Stomach (tissue), 19 donors: ENCODE measurements around the gene METTL24. TPM values are rescaled to one million over a fixed set of nuclear protein-coding genes. Genes with fewer than 3 reads are reported as not detected.

Experiments
- DNase-seq, 2 donors: peaks; one replicate each; pipeline versions ENCODE4 v3.0.0 to v3.0.0-alpha.2; 2013 to 2019
- H3K27ac ChIP-seq, 5 donors: fragments of 200-600 bp in 4 of 5; sonication (generic) in 4 of 5; one replicate each; pipeline ENCODE4 v1.5.1; 2013 to 2019; ENCODE audit warnings: mild to moderate bottlenecking in 1 of 5, moderate library complexity in 1 of 5
- H3K27me3 ChIP-seq, 3 donors: fragments of 200-600 bp; sonication (generic); one replicate each; pipeline ENCODE4 v1.5.1; 2017 to 2019; ENCODE audit warnings: mixed run types in 1 of 3
- H3K36me3 ChIP-seq, 4 donors: fragments of 200-600 bp; sonication (generic); 1 replicate in 3 of 4; 2 replicates in 1 of 4; pipeline ENCODE4 v1.5.1; 2016 to 2019
- H3K4me1 ChIP-seq, 4 donors: fragments of 200-600 bp; sonication (generic); one replicate each; pipeline ENCODE4 v1.5.1; 2016 to 2019
- H3K4me3 ChIP-seq, 4 donors: fragments of 200-600 bp; sonication (generic) in 3 of 4; one replicate each; pipeline ENCODE4 v1.5.1; 2016 to 2019; ENCODE audit warnings: mild to moderate bottlenecking in 1 of 4
- H3K9me3 ChIP-seq, 4 donors: fragments of 200-600 bp; sonication (generic); one replicate each; pipeline ENCODE4 v1.5.1; 2016 to 2019
- EP300 ChIP-seq: sonication (generic); formaldehyde crosslinking; IDR thresholded peaks from one replicate; pipeline ENCODE4 v1.6.1; 2017; ENCODE audit warnings: antibody characterized with exemption
- POLR2A ChIP-seq, 4 donors: fragments of 450-650 bp; IDR thresholded peaks; one replicate each; pipeline ENCODE4 v1.6.1; 2016; ENCODE audit warnings: antibody characterized with exemption in 4 of 4, control low read depth in 2 of 4, mild to moderate bottlenecking in 1 of 4, moderate library complexity in 1 of 4
- POLR2AphosphoS5 ChIP-seq, 3 donors: sonication (generic); formaldehyde crosslinking; IDR thresholded peaks; one replicate each; pipeline ENCODE4 v1.6.1; 2016; ENCODE audit warnings: antibody characterized with exemption in 3 of 3
- WGBS, 5 donors: extraction: QIAGEN DNeasy Blood & Tissue Kit in 3 of 5; methylation state at CpG; one replicate each; pipeline versions ENCODE4 v1.1.5 to v1.1.7; 2013 to 2018; 5-methylcytosine and 5-hydroxymethylcytosine counted together
- intact Hi-C: fragments of 100-400 bp; cut with DNase I; formaldehyde crosslinking; loops from one replicate; pipeline ENCODE4 v1.15.1; 2023; ENCODE audit warnings: low total_unique reads
- long read RNA-seq, 10 donors: transcript quantifications; one replicate each; lab custom pipeline, GENCODE V29; 2026
- polyA plus RNA-seq, 3 donors: library from polyadenylated mRNA; stranded (reverse); fragments of 200-250 nt; gene quantifications; one replicate each; pipeline ENCODE4 v1.2.3, GENCODE V29; 2013
- total RNA-seq, 5 donors: library from RNA; depleted of rRNA; stranded (reverse); fragments of >200 nt; gene quantifications; one replicate each; pipeline versions ENCODE4 v1.1.0 to v1.2.3, GENCODE V29; 2014 to 2016
- TF ChIP-seq, protein P1 (sequence below), 7 experiments: fragments of 450-650 bp in 4 of 7; fragments of 200-600 bp in 3 of 7; sonication (generic) in 3 of 7; IDR thresholded peaks; one replicate each; pipeline ENCODE4 v1.5.1; 2016 to 2019; ENCODE audit warnings: antibody characterized with exemption in 7 of 7, control low read depth in 2 of 7, mild to moderate bottlenecking in 1 of 7
- donor health status: healthy with polysubstance abuse.
- donor health status: Bipolar disorder and iron deficiency.
- donor health status: healthy.

Gene METTL24, protein sequence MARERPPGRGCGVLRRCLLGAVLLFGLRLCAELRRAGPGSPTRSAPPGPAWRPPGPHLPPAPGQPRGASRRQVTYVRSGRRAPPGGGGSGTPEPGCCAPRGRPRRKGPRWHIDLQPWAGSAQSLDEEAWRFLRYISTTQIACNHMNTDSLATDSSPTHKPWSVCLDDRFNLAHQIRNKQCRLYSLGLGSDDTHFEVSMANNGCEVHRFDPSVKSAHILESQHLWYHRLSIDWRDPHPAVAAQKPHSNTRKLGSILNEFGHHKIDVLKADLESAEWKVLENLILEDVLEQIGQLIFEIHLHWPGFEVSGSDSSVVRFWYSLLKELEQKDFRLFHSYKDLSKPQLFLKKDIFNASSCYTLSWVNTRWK
- total RNA-seq (10 to 100 TPM in 2 of 5 donors, 1 to 10 TPM in 2, not detected in 1; 2.8 to 25.8 (median 9.5) TPM), polyA plus RNA-seq (1 to 10 TPM in 1 of 3 donors, under 1 TPM in 2; 0.55 to 1.7 (median 0.87) TPM)
- long read RNA-seq, donor 1 = 0 reads
- long read RNA-seq, donor 2 = 0 reads
- long read RNA-seq, donor 3 = 0 reads
- long read RNA-seq, donor 4 = 0 reads
- long read RNA-seq, donor 5, partial matches to known transcripts = 0 of 1 reads
- long read RNA-seq, donor 5, other reads (novel, unspliced or antisense) = 0 of 1 reads
- long read RNA-seq, donor 6, partial matches to known transcripts = 0 of 3 reads
- long read RNA-seq, donor 6, other reads (novel, unspliced or antisense) = 0 of 3 reads
- long read RNA-seq, donor 7 = 0 reads
- long read RNA-seq, donor 8 = 0 reads
- long read RNA-seq, donor 9 = 0 reads
- long read RNA-seq, donor 10, partial matches to known transcripts = 0 of 1 reads
- long read RNA-seq, donor 10, other reads (novel, unspliced or antisense) = 0 of 1 reads

DNA sequence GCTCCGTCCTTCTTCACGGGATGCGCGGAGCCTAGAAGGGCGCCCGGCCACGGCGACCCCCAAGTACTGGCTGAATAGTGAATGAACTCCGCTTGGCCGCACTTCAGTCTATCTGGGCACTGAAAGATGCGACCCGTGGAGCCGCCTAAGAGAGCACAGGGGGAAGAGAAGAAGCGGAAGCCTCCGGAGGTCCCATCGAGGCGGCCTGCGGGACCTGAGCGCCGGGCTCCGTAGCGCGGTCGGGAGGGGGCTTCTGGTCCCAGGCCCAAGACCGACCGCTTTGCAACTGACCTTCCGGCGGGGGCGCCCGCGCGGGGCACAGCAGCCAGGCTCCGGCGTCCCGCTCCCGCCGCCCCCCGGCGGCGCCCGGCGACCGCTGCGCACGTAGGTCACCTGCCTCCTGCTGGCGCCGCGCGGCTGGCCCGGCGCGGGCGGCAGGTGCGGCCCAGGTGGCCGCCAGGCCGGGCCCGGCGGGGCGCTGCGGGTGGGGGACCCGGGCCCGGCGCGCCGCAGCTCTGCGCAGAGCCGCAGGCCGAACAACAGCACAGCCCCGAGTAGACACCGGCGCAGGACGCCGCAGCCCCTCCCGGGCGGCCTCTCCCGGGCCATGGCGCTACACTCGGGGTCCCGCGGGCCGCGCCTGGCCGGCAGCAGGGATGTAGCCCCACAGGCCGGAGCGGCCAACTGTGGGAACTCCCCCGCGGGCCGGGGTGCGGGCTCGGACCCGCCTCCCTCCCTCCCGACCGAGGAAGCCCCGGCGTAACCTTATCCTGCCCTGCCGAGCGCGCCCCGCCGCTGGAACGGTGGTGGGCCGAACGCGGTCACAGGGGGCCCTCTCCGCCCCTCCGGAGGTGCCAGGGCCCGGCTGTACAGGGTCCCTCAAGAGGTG is at the start of gene METTL24:
TSS of gene METTL24 (minus strand) at position 686 of the 889 bp plus-strand sequence. CDS start at position 609, 77 bp downstream.
- Histone ChIP-seq H3K36me3 (no peaks in the 10 kb centered on the region), H3K27me3 (peaks cover 0 to 30% (median 20%) of the 10 kb centered on the region in 3 donors), H3K4me1 (peaks cover 6 to 50% (median 20%) of the 10 kb centered on the region in 4 donors), H3K9me3 (no peaks in the 10 kb centered on the region), H3K4me3 (peak within 1 kb of the TSS; percentile 58 to 63 (median 60)), H3K27ac (peak within 1 kb of the TSS; percentile 69 to 92 (median 84))
- TF ChIP-seq POLR2AphosphoS5 (IDR thresholded peaks at IDR 0.05) = no peak
- no peak for TF ChIP-seq EP300
- no peak for TF ChIP-seq POLR2A (IDR thresholded peaks at IDR 0.05)
- TF ChIP-seq, protein P1, sequence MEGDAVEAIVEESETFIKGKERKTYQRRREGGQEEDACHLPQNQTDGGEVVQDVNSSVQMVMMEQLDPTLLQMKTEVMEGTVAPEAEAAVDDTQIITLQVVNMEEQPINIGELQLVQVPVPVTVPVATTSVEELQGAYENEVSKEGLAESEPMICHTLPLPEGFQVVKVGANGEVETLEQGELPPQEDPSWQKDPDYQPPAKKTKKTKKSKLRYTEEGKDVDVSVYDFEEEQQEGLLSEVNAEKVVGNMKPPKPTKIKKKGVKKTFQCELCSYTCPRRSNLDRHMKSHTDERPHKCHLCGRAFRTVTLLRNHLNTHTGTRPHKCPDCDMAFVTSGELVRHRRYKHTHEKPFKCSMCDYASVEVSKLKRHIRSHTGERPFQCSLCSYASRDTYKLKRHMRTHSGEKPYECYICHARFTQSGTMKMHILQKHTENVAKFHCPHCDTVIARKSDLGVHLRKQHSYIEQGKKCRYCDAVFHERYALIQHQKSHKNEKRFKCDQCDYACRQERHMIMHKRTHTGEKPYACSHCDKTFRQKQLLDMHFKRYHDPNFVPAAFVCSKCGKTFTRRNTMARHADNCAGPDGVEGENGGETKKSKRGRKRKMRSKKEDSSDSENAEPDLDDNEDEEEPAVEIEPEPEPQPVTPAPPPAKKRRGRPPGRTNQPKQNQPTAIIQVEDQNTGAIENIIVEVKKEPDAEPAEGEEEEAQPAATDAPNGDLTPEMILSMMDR (IDR thresholded peaks at IDR 0.05) = no peak
- peak; percentile 27 to 74 for DNase-seq
- intact Hi-C loops = no loop called here
- 1 to 13% (median 1%) methylated on average over 15 to 107 of the region's 107 CpGs for WGBS, 5 donors

DNA sequence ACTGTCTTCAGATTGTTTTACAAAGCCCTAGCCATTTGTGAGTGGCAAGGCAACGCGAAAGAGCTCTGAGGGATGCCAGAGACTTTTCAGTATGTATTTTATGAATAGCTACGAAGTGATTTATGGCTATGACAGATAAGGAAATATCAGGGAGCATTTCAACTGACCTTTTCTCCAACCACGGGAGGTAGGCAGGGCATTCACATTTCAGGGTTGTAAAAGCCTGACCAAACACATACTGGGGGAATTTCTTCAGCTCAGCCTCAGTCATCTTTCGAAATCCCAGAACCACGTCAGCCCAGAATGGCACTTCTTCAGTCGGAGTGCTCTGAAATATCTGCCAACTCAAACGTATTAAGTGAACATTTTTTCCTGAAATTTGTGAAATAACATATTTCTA is 46.5 kb upstream of the METTL24 start:
- TF ChIP-seq POLR2A (IDR thresholded peaks at IDR 0.05) (no peak), POLR2AphosphoS5 (IDR thresholded peaks at IDR 0.05) (no peak), EP300 (no peak)
- TF ChIP-seq, protein P1 (IDR thresholded peaks at IDR 0.05) = no peak
- peak in 1 of 2 donors; percentile 22 for DNase-seq
- 39 to 52% (median 44%) methylated on average over 8 of the region's 8 CpGs for WGBS, 5 donors

DNA sequence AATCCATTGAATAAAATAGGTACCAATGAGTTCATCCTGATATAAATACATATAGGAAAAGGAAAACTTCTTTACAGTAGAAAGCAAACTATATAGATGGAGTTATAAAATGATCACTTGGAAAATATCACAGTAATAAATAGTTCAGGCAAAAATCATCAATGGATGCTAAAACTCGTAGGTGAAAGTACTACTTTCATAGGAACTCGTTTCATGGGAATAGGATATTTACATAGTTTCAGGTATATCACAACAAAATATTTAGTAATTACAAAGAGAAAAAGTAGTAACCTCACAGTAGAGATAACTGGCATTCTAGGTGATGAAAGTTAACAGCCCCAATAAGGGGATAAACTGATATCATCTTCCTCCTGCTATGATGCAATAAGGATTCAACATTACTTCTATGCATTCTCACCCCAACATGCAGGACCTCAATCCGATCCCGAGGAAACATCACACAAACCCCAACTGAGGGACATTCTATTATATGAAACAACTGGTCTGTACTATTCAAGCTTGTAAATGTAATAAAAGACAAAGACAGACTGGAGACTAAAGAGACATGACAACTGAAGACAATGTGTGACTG is 43.5 kb upstream of the METTL24 start:
- DNase-seq = no peak
- Histone ChIP-seq H3K27me3 (no peaks in the 10 kb centered on the region), H3K9me3 (no peaks in the 10 kb centered on the region), H3K4me1 (peaks cover 0 to 13% (median 7%) of the 10 kb centered on the region in 4 donors), H3K36me3 (no peaks in the 10 kb centered on the region), H3K27ac (no peak overlapping the region), H3K4me3 (no peak overlapping the region)
- no peak for TF ChIP-seq POLR2AphosphoS5 (IDR thresholded peaks at IDR 0.05)
- TF ChIP-seq POLR2A (IDR thresholded peaks at IDR 0.05) = no peak
- TF ChIP-seq, protein P1 (IDR thresholded peaks at IDR 0.05) = no peak
- TF ChIP-seq EP300 = no peak
- 85 to 88% (median 87%) methylated on average over 4 of the region's 4 CpGs for WGBS, 5 donors
- intact Hi-C loops = no loop called here

More for the DNA sequence above, 46.5 kb upstream of the METTL24 start:
- H3K4me1 ChIP-seq = peaks cover 0 to 5% (median 4%) of the 10 kb centered on the region in 4 donors
- H3K27me3 ChIP-seq = no peaks in the 10 kb centered on the region
- H3K27ac ChIP-seq = no peak overlapping the region
- no peaks in the 10 kb centered on the region for H3K9me3 ChIP-seq
- intact Hi-C loops = no loop called here
- peaks cover 0 to 5% (median 0%) of the 10 kb centered on the region in 4 donors for H3K36me3 ChIP-seq
- H3K4me3 ChIP-seq = no peak overlapping the region
